SK-N-DZ (cell line): ENCODE measurements around the gene NQO2.
"Not testable (repeated sequence)": the region's sequence is repeated elsewhere in the genome, so short reads cannot be mapped to it uniquely, and the experiment has no call there.

Source experiments
- DNase-seq: peaks from one replicate; pipeline ENCODE4 v3.0.0-alpha.2; 2015; ENCODE audit warnings: low spot score

The NQO2 gene

GRCh38 chr6:3013901-3014674 lies 14.4 kb downstream of the NQO2 start:
- no peak for DNase-seq

GRCh38 chr6:3014675-3015066 lies 15.0 kb downstream of the NQO2 start:
- no peak for DNase-seq

- no peak for DNase-seq
These were observed 15.4 kb downstream of the NQO2 start for GRCh38 chr6:3015144-3015543.

- DNase-seq = no peak
These were observed 17.0 kb downstream of the NQO2 start for GRCh38 chr6:3016473-3017280.

- DNase-seq = no peak
These were observed 17.6 kb downstream of the NQO2 start for GRCh38 chr6:3017304-3017703.

- DNase-seq = no peak
These were observed 19.4 kb downstream of the NQO2 start for GRCh38 chr6:3019065-3019464.

- DNase-seq = no peak
These were observed 20.1 kb downstream of the NQO2 start for GRCh38 chr6:3019749-3020320.

- not testable (repeated sequence) for DNase-seq
These were observed 21.4 kb downstream of the NQO2 start for GRCh38 chr6:3020976-3021598.

- DNase-seq = no peak
These were observed 23.3 kb downstream of the NQO2 start for GRCh38 chr6:3022765-3023662.

- DNase-seq = peak; percentile 17
These were observed 24.2 kb downstream of the NQO2 start for GRCh38 chr6:3023663-3024483.

- DNase-seq = no peak
These were observed 27.3 kb downstream of the NQO2 start for GRCh38 chr6:3026791-3027626.

GRCh38 chr6:3028156-3028555 lies 28.5 kb downstream of the NQO2 start:
- not testable (repeated sequence) for DNase-seq

- no peak for DNase-seq
These were observed 32.4 kb downstream of the NQO2 start for GRCh38 chr6:3031857-3032640.

GRCh38 chr6:3032986-3033385 lies 33.3 kb downstream of the NQO2 start:
- DNase-seq = no peak

GRCh38 chr6:3033652-3034051 lies 34.0 kb downstream of the NQO2 start:
- DNase-seq = no peak

GRCh38 chr6:3035397-3035796 lies 35.7 kb downstream of the NQO2 start:
- DNase-seq = no peak

GRCh38 chr6:3036861-3037637 lies 37.4 kb downstream of the NQO2 start:
- no peak for DNase-seq
